HepG2 (cell line): ENCODE data around the gene HTR3B. TPM values are rescaled to one million over a fixed set of nuclear protein-coding genes. Genes with fewer than 3 reads are reported as not detected.

ENCODE experiments used
- ATAC-seq: fragments of 200-7000 bp; cut with Tn5 transposase; 3 replicates; pipeline ENCODE4 v1.9.1; 2020; ENCODE audit warnings: mild to moderate bottlenecking, moderate library complexity
- BruUV-seq: library from RNA; stranded (reverse); fragments of 400-500 nt; replicated peaks from 2 replicates; lab custom pipeline; 2021; lab: Mats Ljungman, UMichigan
- CTCF ChIA-PET: fragments of 300-600 bp; formaldehyde crosslinking; extraction: SDS; loops from one replicate; lab custom pipeline; 2021; ENCODE audit warnings: low total read pairs, inconsistent platforms, low intra/inter-chr PET ratio; lab: Yijun Ruan, JAX
- POLR2A ChIA-PET: fragments of 350-600 bp; sonication (Branson Sonifier 250); formaldehyde crosslinking; loops from one replicate; lab custom pipeline; 2020; ENCODE audit warnings: antibody characterized with exemption, inconsistent platforms; lab: Yijun Ruan, JAX
- DNase-seq: peaks from one replicate; pipeline ENCODE4 v3.0.0-alpha.2; 2015; ENCODE audit warnings: low spot score
- FAIRE-seq: peaks from 3 replicates; lab custom pipeline; 2011; peaks lifted over from hg19 to GRCh38; lab: Jason Lieb, UNC
- H2AFZ ChIP-seq: one replicate; pipeline ENCODE4 v1.6.1; 2011; ENCODE audit warnings: low read length, inconsistent platforms
- H3K27ac ChIP-seq: fragments of 300-600 bp; 3 replicates; pipeline ENCODE4 v1.8.0; 2011; ENCODE audit warnings: mixed run types, mild to moderate bottlenecking, mixed read lengths, low read length, inconsistent platforms; ENCODE audit not compliant: insufficient read depth; ENCODE audit errors: extremely low read length
- H3K27me3 ChIP-seq, 2 experiments: fragments of 200-600 bp in 1 of 2; 2 replicates in 1 of 2; 3 replicates in 1 of 2; pipeline versions ENCODE4 v1.6.0 to v1.8.0; 2011; ENCODE audit warnings: low read length in 2 of 2, mild to moderate bottlenecking in 2 of 2, moderate library complexity in 2 of 2, inconsistent platforms in 1 of 2; ENCODE audit not compliant: insufficient read depth in 2 of 2, control insufficient read depth in 1 of 2
- H3K36me3 ChIP-seq, 2 experiments: fragments of 200-600 bp in 1 of 2; replicated peaks in 1 of 2; 2 replicates in 1 of 2; 3 replicates in 1 of 2; pipeline versions ENCODE4 v1.5.1 to v1.8.0; 2011; ENCODE audit warnings: low read length in 2 of 2, inconsistent platforms in 1 of 2; ENCODE audit not compliant: insufficient read depth in 2 of 2, control insufficient read depth in 1 of 2
- H3K4me1 ChIP-seq: 2 replicates; pipeline ENCODE4 v1.5.1; 2012; ENCODE audit warnings: low read length, inconsistent platforms; ENCODE audit not compliant: insufficient read depth
- H3K4me2 ChIP-seq: 2 replicates; pipeline ENCODE4 v1.6.0; 2011; ENCODE audit warnings: low read depth, low read length, inconsistent platforms
- H3K4me3 ChIP-seq, 3 experiments: fragments of 200-600 bp in 1 of 3; sonication (generic), shearing (Covaris generic) in 1 of 3; replicated peaks in 1 of 3; 2 replicates each; pipeline ENCODE4 v1.5.1; 2011 to 2016; ENCODE audit warnings: low read length in 3 of 3, inconsistent platforms in 2 of 3, low read depth in 2 of 3, mild to moderate bottlenecking in 2 of 3, control low read depth in 1 of 3, mixed read lengths in 1 of 3; ENCODE audit not compliant: insufficient read depth in 1 of 3
- H3K79me2 ChIP-seq: one replicate; pipeline ENCODE4 v1.6.1; 2011; ENCODE audit warnings: low read length, inconsistent platforms; ENCODE audit not compliant: insufficient read depth
- H3K9ac ChIP-seq: 2 replicates; pipeline ENCODE4 v1.6.0; 2011; ENCODE audit warnings: mild to moderate bottlenecking, low read depth, low read length, inconsistent platforms; ENCODE audit not compliant: insufficient read depth
- H3K9me3 ChIP-seq: 2 replicates; pipeline ENCODE4 v1.5.1; 2012; ENCODE audit warnings: mild to moderate bottlenecking, low read length
- H4K20me1 ChIP-seq: 2 replicates; pipeline ENCODE4 v1.6.0; 2011; ENCODE audit warnings: inconsistent platforms, mild to moderate bottlenecking, low read length, moderate library complexity; ENCODE audit not compliant: insufficient read depth
- DR1 ChIP-seq: sonication (generic); formaldehyde crosslinking; IDR thresholded peaks from 2 replicates; pipeline ENCODE4 v1.8.0; 2021; ENCODE audit warnings: mild to moderate bottlenecking, missing genetic modification reagents, inconsistent platforms
- GATA4 ChIP-seq: sonication (generic); IDR thresholded peaks from 2 replicates; pipeline ENCODE4 v1.6.1; 2016; ENCODE audit warnings: antibody characterized with exemption, low read depth, borderline replicate concordance
- HNF4A ChIP-seq: sonication (generic); formaldehyde crosslinking; IDR thresholded peaks from 2 replicates; pipeline ENCODE4 v1.4.0; 2020; ENCODE audit warnings: missing genetic modification reagents
- HOXA7 ChIP-seq: sonication (generic); formaldehyde crosslinking; IDR thresholded peaks from 2 replicates; pipeline ENCODE4 v1.8.1; 2022; ENCODE audit warnings: mild to moderate bottlenecking, missing genetic modification reagents, moderate library complexity
- KLF13 ChIP-seq: sonication (generic); formaldehyde crosslinking; IDR thresholded peaks from 2 replicates; pipeline ENCODE4 v1.4.0; 2020; ENCODE audit warnings: mild to moderate bottlenecking, missing genetic modification reagents
- LRRFIP1 ChIP-seq: sonication (generic); formaldehyde crosslinking; conservative IDR thresholded peaks from 2 replicates; pipeline ENCODE4 v1.4.0; 2020; ENCODE audit warnings: missing genetic modification reagents
- NR3C1 ChIP-seq: sonication (generic); formaldehyde crosslinking; IDR thresholded peaks from 2 replicates; pipeline ENCODE4 v1.4.0; 2020; ENCODE audit warnings: missing genetic modification reagents
- RFX1 ChIP-seq: fragments of 450-650 bp; IDR thresholded peaks from 2 replicates; pipeline ENCODE4 v1.6.1; 2017
- SNAPC2 ChIP-seq: sonication (generic); formaldehyde crosslinking; IDR thresholded peaks from 2 replicates; pipeline ENCODE4 v1.8.1; 2022; ENCODE audit warnings: mild to moderate bottlenecking, missing genetic modification reagents
- ZBTB1 ChIP-seq: sonication (generic); formaldehyde crosslinking; IDR thresholded peaks from 2 replicates; pipeline ENCODE4 v1.4.0; 2020; ENCODE audit warnings: missing genetic modification reagents, borderline replicate concordance
- ZBTB7A ChIP-seq: sonication (generic); formaldehyde crosslinking; IDR thresholded peaks from 2 replicates; pipeline ENCODE4 v1.8.0; 2022; ENCODE audit warnings: mild to moderate bottlenecking, missing genetic modification reagents
- ZKSCAN1 ChIP-seq: fragments of 150-350 bp; IDR thresholded peaks from 2 replicates; pipeline ENCODE4 v1.6.1; 2014; ENCODE audit warnings: low read length
- ZNF230 ChIP-seq: sonication (generic); formaldehyde crosslinking; IDR thresholded peaks from 2 replicates; pipeline ENCODE4 v1.4.0; 2020; ENCODE audit warnings: mild to moderate bottlenecking, missing genetic modification reagents
- ZNF335 ChIP-seq: sonication (generic); formaldehyde crosslinking; IDR thresholded peaks from 2 replicates; pipeline ENCODE4 v1.4.0; 2020; ENCODE audit warnings: missing genetic modification reagents
- ZNF460 ChIP-seq: sonication (generic); formaldehyde crosslinking; IDR thresholded peaks from 2 replicates; pipeline ENCODE4 v1.5.1; 2020; ENCODE audit warnings: missing genetic modification reagents, mild to moderate bottlenecking, borderline replicate concordance
- ZNF704 ChIP-seq: sonication (generic); formaldehyde crosslinking; IDR thresholded peaks from 2 replicates; pipeline ENCODE4 v1.8.1; 2023; ENCODE audit warnings: mild to moderate bottlenecking, inconsistent platforms, moderate library complexity, missing genetic modification reagents, borderline replicate concordance
- WGBS: methylation state at CpG from one replicate; pipeline ENCODE4 v1.1.6; 2017; ENCODE audit warnings: low lambda C conversion rate; 5-methylcytosine and 5-hydroxymethylcytosine counted together
- in situ Hi-C: cut with HindIII; loops from 2 replicates; pipeline ENCODE4 v1.10.0; 2017; ENCODE audit warnings: low pct_unique_long_range_greater_than_20kb; ENCODE audit not compliant: extremely low pct_ligation_motif_present
- intact Hi-C: fragments of 100-400 bp; cut with micrococcal nuclease; formaldehyde crosslinking; loops from one replicate; pipeline ENCODE4 v1.10.0; 2022; ENCODE audit not compliant: unreplicated experiment
- polyA plus RNA-seq, 8 experiments: library from polyadenylated mRNA; depleted of rRNA in 3 of 8; stranded (reverse) in 7 of 8; unstranded in 1 of 8; fragments of >200 nt; fragmentation: Illumina TruSeq in 4 of 8; extraction: Trizol in 4 of 8; gene quantifications; 2 replicates each; pipeline versions ENCODE4 v1.2.1 to v1.2.3, GENCODE V29; 2011 to 2016; ENCODE audit warnings: low read depth in 4 of 8, missing spikeins in 1 of 8, mixed read lengths in 1 of 8; ENCODE audit not compliant: insufficient read depth in 1 of 8
- total RNA-seq, 5 experiments: library from RNA; depleted of rRNA; stranded (reverse); fragments of >200 nt; fragmentation: Illumina TruSeq; extraction: Trizol; gene quantifications; 2 replicates each; pipeline ENCODE4 v1.2.3, GENCODE V29; 2016; ENCODE audit warnings: low read depth in 1 of 5
- TF ChIP-seq, protein P1 (sequence below): IDR thresholded peaks from 2 replicates; pipeline ENCODE4 v1.6.1; 2016; ENCODE audit warnings: missing compliant biosample characterization, missing genetic modification reagents, borderline replicate concordance

HTR3B gene
- total and polyA plus RNA-seq, 2 of the 13 experiments (the other 11 are each of a cell fraction or from before 2014, with no cell fraction given) = 0.09 to 1.7 TPM

DNA sequence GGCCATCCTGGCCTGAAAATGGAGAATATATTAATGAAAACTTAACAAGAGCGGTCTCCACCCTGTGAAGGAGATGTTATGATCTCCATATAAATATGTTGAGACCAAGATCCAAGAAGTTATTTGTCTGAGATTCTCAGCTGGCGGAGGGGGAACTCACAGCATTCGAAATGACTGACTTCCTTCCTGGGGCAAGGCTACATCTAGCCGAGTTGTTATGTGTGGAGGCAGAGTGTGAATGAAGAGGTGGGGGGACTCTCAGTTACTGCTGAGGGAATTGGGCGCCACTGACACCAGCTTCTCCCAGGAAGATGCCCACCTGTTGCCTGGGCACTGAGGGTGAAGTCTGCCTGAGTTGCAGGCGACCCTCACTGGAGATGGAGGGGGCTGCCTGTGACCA lies 76.2 kb downstream of the HTR3B start:
- BruUV-seq = no TSS peak
- whole genome bisulfite sequencing = 42% methylated on average over 3 of the region's 6 CpGs
- Histone ChIP-seq H4K20me1 (no peaks in the 10 kb centered on the region), H3K4me1 (no peaks in the 10 kb centered on the region), H3K4me2 (no peak overlapping the region), H3K36me3 (no peaks in the 10 kb centered on the region), H3K27ac (no peak overlapping the region), H2AFZ (no peak overlapping the region), H3K4me3 (no peak overlapping the region), H3K9ac (no peak overlapping the region), H3K9me3 (no peaks in the 10 kb centered on the region), H3K27me3 (peaks cover 6 to 76% of the 10 kb centered on the region in 2 experiments), H3K79me2 (no peaks in the 10 kb centered on the region)
- FAIRE-seq (no peak), ATAC-seq (no peak), DNase-seq (no peak)
- intact Hi-C loops (no loop called here), in situ Hi-C loops (no loop called here)
- ChIA-PET POLR2A (no interaction called here), CTCF (no interaction called here)
- TF ChIP-seq SNAPC2 = no peak
- no peak for TF ChIP-seq ZKSCAN1
- no peak for TF ChIP-seq ZNF460 (CRISPR knock-in tag)
- TF ChIP-seq ZBTB1 (CRISPR knock-in tag) = no peak
- no peak for TF ChIP-seq LRRFIP1 (CRISPR knock-in tag)
- no peak for TF ChIP-seq ZBTB7A (CRISPR knock-in tag)

GRCh38 chr11:113982306-113982705 lies 77.7 kb downstream of the HTR3B start:
- H3K36me3 ChIP-seq = no peaks in the 10 kb centered on the region
- peaks cover 9 to 65% of the 10 kb centered on the region in 2 experiments for H3K27me3 ChIP-seq
- BruUV-seq = no TSS peak
- ChIA-PET CTCF (no interaction called here), POLR2A (no interaction called here)
- H4K20me1 ChIP-seq = no peaks in the 10 kb centered on the region
- no peak overlapping the region for H3K9ac ChIP-seq
- no peaks in the 10 kb centered on the region for H3K4me1 ChIP-seq
- no peaks in the 10 kb centered on the region for H3K79me2 ChIP-seq
- in situ Hi-C loops = no loop called here
- ATAC-seq = no peak
- no peak overlapping the region for H3K27ac ChIP-seq
- intact Hi-C loops = no loop called here
- H3K9me3 ChIP-seq = no peaks in the 10 kb centered on the region
- no peak for FAIRE-seq
- DNase-seq = no peak
- no peak overlapping the region for H3K4me2 ChIP-seq
- no peak overlapping the region for H3K4me3 ChIP-seq
- H2AFZ ChIP-seq = no peak overlapping the region
- TF ChIP-seq KLF13 (CRISPR knock-in tag) (no peak), NR3C1 (CRISPR knock-in tag) (no peak), HNF4A (CRISPR knock-in tag) (no peak), RFX1 (no peak), DR1 (CRISPR knock-in tag) (no peak), ZNF230 (no peak), GATA4 (no peak), ZNF335 (no peak), ZNF704 (no peak), HOXA7 (CRISPR knock-in tag) (no peak)
- TF ChIP-seq, protein P1, sequence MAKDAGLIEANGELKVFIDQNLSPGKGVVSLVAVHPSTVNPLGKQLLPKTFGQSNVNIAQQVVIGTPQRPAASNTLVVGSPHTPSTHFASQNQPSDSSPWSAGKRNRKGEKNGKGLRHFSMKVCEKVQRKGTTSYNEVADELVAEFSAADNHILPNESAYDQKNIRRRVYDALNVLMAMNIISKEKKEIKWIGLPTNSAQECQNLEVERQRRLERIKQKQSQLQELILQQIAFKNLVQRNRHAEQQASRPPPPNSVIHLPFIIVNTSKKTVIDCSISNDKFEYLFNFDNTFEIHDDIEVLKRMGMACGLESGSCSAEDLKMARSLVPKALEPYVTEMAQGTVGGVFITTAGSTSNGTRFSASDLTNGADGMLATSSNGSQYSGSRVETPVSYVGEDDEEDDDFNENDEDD = no peak
